Activated gamma-delta T cell treated with anti-CD3 and anti-CD28 coated beads, Interleukin-2, amount 50 U/mL, for 16 hours (primary cell): ENCODE data around the gene ITPKA.

ENCODE experiments used
- DNase-seq: peaks from one replicate; pipeline ENCODE4 v3.0.0-alpha.2; 2020; ENCODE audit warnings: low read depth

ITPKA gene

DNA sequence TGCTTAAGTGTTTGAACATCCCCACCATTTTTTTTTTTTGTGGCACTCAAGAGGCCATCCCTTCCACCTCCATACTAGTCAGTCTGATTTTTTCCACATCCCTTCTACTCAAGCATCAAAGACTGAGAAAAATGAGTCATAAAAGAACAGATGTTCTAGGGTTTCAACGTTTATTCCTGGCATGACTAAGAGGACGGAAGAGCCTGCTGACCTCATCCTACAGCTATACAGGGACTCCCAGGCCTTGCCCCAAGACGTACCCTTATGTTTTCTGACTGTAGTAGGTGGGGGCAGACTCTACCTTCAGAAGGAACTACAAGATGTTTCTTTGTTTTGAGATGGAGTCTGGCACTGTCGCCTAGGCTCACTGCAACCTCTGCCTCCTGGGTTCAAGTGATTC is 3.3 kb upstream of the ITPKA start:
- no peak for DNase-seq

GRCh38 chr15:41491889-41492288 is 1.8 kb upstream of the ITPKA start:
- no peak for DNase-seq

GRCh38 chr15:41492597-41493204 is 973 bp upstream of the ITPKA start:
- DNase-seq: no peak

- DNase-seq: no peak
Measured at GRCh38 chr15:41493902-41494189, 172 bp downstream of the ITPKA start.

DNA sequence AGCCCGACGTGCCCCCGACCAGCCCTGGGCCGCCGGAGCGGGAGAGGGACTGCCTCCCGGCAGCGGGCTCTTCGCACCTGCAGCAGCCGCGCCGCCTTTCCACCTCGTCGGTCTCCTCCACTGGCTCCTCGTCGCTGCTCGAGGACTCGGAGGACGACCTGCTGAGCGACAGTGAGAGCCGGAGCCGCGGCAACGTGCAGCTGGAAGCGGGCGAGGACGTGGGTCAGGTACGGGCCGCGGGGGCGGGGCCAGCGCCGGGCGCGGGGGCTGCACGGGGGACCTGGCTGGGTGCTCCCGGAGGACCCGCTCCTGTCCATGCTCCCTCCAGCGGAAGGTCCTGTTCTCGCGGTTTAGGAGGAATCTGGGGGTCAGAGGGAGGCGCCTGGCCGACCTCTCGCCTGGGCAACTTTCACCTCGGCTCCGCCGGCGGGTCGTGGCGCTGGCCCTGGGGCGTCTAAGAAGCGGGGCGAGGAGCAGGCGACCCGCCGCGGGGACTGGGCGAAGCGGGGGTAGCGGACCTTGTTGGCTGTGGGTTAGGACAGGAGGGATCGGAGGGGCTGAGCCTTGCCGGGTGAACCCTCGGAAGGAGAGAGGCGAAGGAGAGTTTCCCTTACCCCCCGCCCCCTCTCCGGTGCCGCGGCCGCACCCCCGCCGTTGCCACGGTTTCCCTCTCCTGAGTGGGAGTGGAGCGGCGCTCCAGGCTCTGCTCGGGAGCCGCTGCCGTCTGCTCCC is 682 bp downstream of the ITPKA start:
- DNase-seq: no peak

DNA sequence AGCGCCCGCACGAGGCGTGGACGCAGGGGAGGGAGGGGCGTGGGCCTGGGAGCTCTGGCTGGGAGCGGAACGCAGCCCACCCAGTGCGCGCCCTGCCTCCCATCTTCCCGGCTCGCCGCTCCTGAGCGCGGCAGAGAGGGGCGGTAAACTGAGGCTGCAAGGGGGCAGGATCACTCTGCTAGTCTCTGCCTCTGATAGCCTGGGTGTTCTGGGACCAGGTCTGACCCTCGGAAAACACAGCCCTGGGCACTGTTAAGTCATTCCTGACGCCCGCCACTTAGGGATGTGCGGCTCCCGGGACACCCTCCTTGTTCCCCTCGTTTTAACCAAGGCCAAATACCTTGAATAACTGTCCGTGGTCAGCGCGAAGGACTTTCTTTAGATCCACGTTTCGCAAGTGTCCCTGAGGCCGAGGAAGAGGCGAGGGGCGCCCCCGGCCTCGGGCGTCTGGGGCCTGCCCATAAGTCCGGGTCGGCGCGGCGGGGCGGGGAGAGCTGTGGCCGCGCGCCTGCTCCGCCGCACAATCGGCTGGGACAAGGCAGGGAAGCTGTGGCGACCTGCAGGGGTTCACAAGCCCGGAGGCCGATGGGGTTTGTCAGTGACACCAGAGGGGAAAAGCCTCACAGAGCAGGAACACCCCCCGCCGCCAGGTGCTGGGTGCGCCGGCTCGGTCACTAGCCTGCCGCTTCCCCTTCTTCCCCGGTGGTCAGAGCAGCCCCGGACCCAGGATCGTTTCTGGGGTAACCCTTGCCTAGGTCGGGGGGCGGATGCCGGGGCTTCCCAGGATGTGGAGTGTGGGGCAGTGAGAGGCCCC is 1.5 kb downstream of the ITPKA start:
- DNase-seq: no peak

DNA sequence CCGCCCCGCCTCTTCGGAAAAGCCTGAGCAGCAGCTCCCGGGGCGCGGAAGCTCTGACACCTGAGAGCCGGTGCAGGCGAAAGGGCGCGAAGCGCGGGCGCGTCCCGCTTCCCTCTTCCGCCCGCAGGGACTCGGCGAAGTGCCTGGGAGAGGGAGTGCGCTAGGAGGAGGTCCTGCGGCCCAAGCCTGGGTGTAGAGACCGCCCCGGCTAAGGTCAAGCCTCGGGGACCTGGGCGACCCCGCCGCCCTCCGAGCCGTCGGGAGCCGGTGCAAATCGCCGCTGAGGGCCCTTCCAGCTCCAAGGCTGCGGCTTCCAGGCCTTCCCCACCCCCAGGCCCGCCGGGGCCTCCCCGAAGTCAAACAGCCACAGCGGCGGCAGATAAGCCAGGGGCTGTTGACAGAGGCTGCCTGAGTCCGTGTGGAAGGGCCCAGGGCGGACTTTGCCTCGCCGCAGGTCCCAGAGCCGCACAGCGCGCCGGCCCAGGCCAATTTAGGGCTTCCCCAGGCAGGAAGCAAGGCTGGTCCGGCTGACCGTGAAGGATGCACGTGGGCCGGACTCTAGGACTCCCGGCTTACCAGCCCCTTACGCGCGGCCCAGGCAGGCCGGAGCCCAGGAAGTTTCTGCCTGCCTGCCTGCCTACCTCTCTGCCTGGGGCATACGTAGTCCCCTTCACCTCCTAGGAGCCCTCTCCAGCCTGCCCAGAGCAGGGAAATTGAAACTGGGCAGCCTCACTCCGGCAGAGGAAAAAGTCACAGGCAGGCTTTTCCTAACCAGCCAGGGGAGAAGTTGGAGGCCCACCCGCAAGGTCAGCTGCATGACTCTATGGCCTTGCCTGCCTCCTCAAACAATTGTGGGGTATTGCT is 2.3 kb downstream of the ITPKA start:
- no peak for DNase-seq

DNA sequence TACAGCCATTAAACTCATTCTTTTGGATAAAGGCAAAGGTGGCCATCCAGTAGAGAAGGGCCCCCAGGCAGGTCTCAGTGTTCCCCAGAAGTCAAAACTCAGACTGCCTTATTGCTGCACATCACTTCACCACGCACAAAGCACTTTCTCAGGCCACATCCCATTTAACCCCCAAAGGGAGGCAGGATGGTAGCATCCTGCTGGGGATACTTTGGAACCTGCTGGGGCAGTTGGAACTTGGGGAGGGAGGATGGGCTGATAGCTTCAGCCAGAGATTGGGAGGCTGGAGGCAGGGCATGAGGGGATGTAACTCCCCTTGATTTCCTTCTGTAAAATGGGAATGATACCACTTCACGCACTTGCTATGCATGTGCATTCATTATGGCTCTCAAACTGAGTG is 5.0 kb downstream of the ITPKA start:
- DNase-seq: no peak

DNA sequence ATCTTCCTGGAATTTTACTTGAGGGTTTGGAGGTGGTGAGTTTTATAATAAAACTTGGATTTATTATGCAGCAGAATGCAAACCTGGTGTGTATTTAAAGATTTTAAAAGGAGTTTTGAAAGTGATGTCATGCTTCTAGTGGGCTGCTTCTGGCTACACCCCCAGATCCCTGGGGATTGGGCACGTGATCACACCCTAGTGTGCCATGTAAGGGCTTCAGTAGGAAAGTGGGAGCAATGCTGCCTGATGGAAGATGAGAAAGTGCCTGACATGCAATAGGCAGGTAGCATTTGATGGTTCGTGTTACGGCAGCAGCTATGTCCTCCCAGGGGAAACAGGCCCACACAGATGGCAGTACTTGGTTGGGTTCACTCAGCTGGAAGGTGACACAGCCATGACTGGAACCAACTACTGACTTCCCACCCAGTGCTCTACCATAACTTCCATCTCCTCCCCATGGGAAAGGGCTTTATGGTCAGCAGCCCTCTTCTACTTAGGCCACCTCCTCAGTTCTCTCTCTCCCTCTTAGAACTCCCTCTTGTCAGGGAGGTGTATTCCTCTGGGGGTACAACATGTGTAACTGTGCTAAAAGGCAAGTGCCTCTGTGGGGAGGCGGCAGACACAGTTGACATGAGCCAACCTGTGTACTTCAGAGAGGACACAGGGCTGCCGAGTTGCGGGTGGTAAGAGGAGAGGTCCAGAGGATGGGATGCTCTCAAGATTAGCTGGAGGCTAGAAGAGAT is 5.6 kb downstream of the ITPKA start:
- no peak for DNase-seq

- DNase-seq: no peak
Measured at GRCh38 chr15:41501191-41501917, 7.7 kb downstream of the ITPKA start.

DNA sequence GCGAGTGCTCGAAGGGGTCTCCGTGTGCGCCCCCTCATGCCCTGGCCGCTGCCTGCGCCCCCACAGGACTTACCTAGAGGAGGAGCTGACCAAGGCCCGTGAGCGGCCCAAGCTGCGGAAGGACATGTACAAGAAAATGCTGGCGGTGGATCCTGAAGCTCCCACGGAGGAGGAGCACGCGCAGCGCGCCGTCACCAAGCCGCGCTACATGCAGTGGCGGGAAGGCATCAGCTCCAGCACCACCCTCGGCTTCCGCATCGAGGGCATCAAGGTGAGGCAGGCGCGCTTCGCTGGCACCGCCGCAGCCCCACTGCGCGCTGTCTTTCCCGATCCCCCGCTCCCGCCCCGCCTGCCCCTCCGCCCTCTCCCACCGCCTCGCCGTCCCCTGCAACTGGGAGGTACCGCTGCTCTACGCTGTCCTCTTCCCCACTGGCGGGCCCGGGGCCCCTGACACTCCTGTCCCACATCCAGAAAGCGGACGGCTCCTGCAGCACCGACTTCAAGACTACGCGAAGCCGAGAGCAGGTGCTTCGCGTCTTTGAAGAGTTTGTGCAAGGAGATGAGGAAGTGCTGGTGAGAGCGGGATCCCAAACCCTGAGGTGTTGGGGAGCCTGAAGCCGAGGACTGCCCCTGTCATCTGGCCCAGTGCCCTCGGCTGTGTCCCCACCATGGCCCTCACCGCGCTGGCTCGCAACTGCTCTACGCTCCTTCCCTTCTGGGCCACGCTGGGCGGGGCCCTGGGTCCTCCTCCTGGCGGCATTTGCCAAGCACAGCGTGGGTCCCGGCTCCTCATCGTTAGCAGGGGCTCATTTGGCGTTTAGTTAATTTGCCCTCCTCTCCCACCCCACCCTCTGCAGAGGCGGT is 8.5 kb downstream of the ITPKA start:
- DNase-seq: no peak

- no peak for DNase-seq
Measured at GRCh38 chr15:41502795-41503668, 9.4 kb downstream of the ITPKA start.

DNA sequence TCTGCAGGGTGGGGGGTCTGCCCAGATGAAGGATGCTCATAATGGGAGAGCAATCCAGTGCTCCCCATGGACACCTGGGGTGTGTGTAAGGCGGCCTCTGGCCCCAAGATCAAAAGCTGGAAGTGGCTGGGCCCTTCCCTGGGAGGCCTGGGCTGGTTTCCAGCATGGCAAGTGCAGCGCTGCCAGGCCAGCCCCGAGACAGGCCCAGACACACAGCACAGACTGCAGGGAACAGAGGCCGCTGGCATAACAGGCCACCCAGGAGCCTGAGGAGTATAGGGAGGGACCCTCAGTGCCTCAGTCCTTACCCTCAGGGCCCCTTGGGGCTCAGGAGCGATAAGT is 10.0 kb downstream of the ITPKA start:
- no peak for DNase-seq

DNA sequence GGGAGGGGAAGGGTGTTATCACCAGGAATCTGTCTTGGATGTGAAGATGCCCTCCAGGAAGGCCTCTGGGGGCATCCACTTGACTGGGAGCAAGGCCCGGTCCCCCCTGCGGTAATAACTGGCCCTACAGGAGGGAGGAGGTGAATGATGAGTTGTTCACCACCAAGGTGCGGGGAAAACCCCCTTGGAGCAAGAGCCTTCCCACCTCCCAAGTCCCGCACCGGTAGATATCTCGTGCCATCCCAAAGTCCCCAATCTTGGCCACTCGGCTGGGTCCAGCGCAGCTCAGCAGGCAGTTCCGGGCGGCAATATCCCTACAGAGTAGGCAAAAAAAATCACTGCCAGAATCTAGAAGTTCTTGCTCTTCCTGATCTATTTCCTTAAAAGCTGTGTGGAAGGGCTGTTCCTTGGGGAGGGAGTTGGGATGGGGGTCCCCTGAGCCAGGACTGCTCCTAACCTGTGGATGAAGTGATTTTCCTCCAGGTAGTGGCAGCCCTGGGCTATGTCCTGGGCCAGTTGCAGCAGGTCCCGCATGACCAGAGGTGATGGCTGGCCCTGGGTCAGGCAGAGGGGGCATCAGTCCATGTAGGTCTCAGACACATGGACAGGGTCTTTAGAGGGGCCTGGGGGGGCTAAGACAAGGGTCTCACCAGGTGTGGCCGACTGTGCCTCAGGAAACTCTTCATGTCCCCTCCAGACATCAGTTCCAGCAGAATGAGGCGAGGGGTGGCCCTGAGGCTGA is 11.2 kb downstream of the ITPKA start:
- DNase-seq: no peak

GRCh38 chr15:41505776-41506175 is 12.1 kb downstream of the ITPKA start:
- DNase-seq: no peak

GRCh38 chr15:41506796-41507341 is 13.2 kb downstream of the ITPKA start:
- DNase-seq: no peak

- DNase-seq: no peak
Measured at GRCh38 chr15:41507820-41508290, 14.2 kb downstream of the ITPKA start.

DNA sequence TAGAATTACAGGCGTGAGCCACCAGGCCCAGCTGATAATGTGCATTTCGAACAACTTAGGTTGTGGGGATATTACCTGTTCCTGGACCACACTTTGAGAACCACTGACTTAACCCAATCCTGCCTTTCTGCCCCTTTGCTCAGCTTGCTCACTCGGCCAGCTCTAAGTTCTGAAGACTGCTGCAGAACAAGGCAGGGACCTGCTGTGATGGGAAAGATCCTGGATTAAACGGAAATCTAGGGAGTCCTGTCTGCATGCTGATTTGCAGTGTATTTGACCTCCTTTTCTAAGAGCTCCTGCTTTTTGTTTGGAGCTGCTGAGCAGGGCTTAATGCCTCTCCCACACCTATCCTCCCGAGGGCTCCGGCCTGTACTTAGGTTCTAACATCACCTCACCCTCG is 17.1 kb downstream of the ITPKA start:
- no peak for DNase-seq
